GM12878 (cell line): ENCODE data around the gene LRRC47. TPM values are rescaled to one million over a fixed set of nuclear protein-coding genes. Genes with fewer than 3 reads are reported as not detected.

Experiments used
- ATAC-seq: fragments of 200-7000 bp; cut with Tn5 transposase; 3 replicates; pipeline ENCODE4 v1.9.1; 2020; ENCODE audit warnings: mild to moderate bottlenecking, moderate library complexity
- BruUV-seq: library from RNA; stranded (reverse); fragments of 400-500 nt; replicated peaks from 2 replicates; lab custom pipeline; 2021; lab: Mats Ljungman, UMichigan
- CTCF ChIA-PET: fragments of 300-600 bp; sonication (Branson Sonifier 250); formaldehyde crosslinking; extraction: SDS; loops from one replicate; lab custom pipeline; 2021; ENCODE audit warnings: inconsistent platforms; lab: Yijun Ruan, JAX
- POLR2A ChIA-PET: fragments of 350-600 bp; formaldehyde crosslinking; extraction: SDS; loops from one replicate; lab custom pipeline; 2021; ENCODE audit warnings: inconsistent platforms; lab: Charles Lee
- RAD21 ChIA-PET: fragments of 300-600 bp; sonication (Branson Sonifier 250); formaldehyde crosslinking; loops from one replicate; lab custom pipeline; 2023; ENCODE audit warnings: antibody characterized with exemption; ENCODE audit not compliant: unreplicated experiment; lab: Charles Lee
- SMC1A ChIA-PET: fragments of 300-600 bp; sonication (Branson Sonifier 250); formaldehyde crosslinking; loops from one replicate; lab custom pipeline; 2023; ENCODE audit not compliant: unreplicated experiment, uncharacterized antibody; lab: Charles Lee
- DNase-seq: peaks from one replicate; pipeline ENCODE4 v3.0.0-alpha.2; 2011; ENCODE audit warnings: low read depth, low spot score
- FAIRE-seq: peaks from 3 replicates; lab custom pipeline; 2011; peaks lifted over from hg19 to GRCh38; lab: Jason Lieb, UNC
- H2AFZ ChIP-seq: 2 replicates; pipeline ENCODE4 v1.6.0; 2011; ENCODE audit warnings: low read depth, low read length, control low read depth; ENCODE audit not compliant: control insufficient read depth
- H3K27ac ChIP-seq: 2 replicates; pipeline ENCODE4 v1.5.1; 2011; ENCODE audit warnings: control low read depth; ENCODE audit not compliant: control insufficient read depth, insufficient read depth
- H3K27me3 ChIP-seq, 2 experiments: replicated peaks in 1 of 2; 2 replicates each; pipeline versions ENCODE4 v1.6.0 to v1.6.1; 2011; ENCODE audit warnings: low read length in 1 of 2; ENCODE audit not compliant: control insufficient read depth in 2 of 2, insufficient read depth in 2 of 2
- H3K36me3 ChIP-seq, 2 experiments: 2 replicates each; pipeline ENCODE4 v1.5.1; 2011; ENCODE audit warnings: low read length in 1 of 2; ENCODE audit not compliant: control insufficient read depth in 2 of 2, insufficient read depth in 2 of 2
- H3K4me1 ChIP-seq: 2 replicates; pipeline ENCODE4 v1.6.1; 2011; ENCODE audit warnings: mild to moderate bottlenecking, low read length, moderate library complexity, mixed read lengths; ENCODE audit not compliant: control insufficient read depth, insufficient read depth
- H3K4me2 ChIP-seq: 2 replicates; pipeline ENCODE4 v1.6.0; 2011; ENCODE audit warnings: control low read depth; ENCODE audit not compliant: control insufficient read depth, insufficient read depth
- H3K4me3 ChIP-seq: fragments of 200-600 bp; sonication (generic); 2 replicates; pipeline ENCODE4 v1.5.1; 2016
- H3K79me2 ChIP-seq: 2 replicates; pipeline ENCODE4 v1.6.0; 2011; ENCODE audit warnings: low read length; ENCODE audit not compliant: control insufficient read depth, insufficient read depth
- H3K9ac ChIP-seq: 2 replicates; pipeline ENCODE4 v1.8.0; 2011; ENCODE audit warnings: low read length, control low read depth, mixed read lengths; ENCODE audit not compliant: control insufficient read depth, insufficient read depth
- H3K9me3 ChIP-seq: replicated peaks from 3 replicates; pipeline ENCODE4 v1.5.1; 2011; ENCODE audit warnings: mild to moderate bottlenecking, low read length; ENCODE audit not compliant: control insufficient read depth, insufficient read depth
- H4K20me1 ChIP-seq: 2 replicates; pipeline ENCODE4 v1.6.0; 2011; ENCODE audit not compliant: control insufficient read depth, insufficient read depth
- ASH2L ChIP-seq: fragments of 300-600, 200-600 bp; sonication (generic); IDR thresholded peaks from 2 replicates; pipeline ENCODE4 v1.6.1; 2017; ENCODE audit warnings: low read depth, mild to moderate bottlenecking, borderline replicate concordance
- ATF7 ChIP-seq: fragments of 450-650 bp; IDR thresholded peaks from 2 replicates; pipeline ENCODE4 v1.6.1; 2016; ENCODE audit warnings: low read depth, mild to moderate bottlenecking
- BHLHE40 ChIP-seq, 2 experiments: fragments of 450-650 bp in 1 of 2; IDR thresholded peaks; 2 replicates each; pipeline ENCODE4 v1.6.1; 2011 to 2017; ENCODE audit warnings: low read depth in 2 of 2, borderline replicate concordance in 1 of 2, improper control_type of control experiment in 1 of 2, low read length in 1 of 2, mild to moderate bottlenecking in 1 of 2
- ESRRA ChIP-seq: IDR thresholded peaks from 2 replicates; pipeline ENCODE4 v1.6.1; 2012; ENCODE audit warnings: mild to moderate bottlenecking, low read length, improper control_type of control experiment
- MYC ChIP-seq: IDR thresholded peaks from 2 replicates; pipeline ENCODE4 v1.6.1; 2011; ENCODE audit warnings: mild to moderate bottlenecking, low read length, moderate library complexity, inconsistent platforms; ENCODE audit not compliant: insufficient read depth, insufficient replicate concordance, insufficient read length, severe bottlenecking
- NRF1 ChIP-seq: conservative IDR thresholded peaks from 2 replicates; pipeline ENCODE4 v1.6.1; 2011; ENCODE audit warnings: mild to moderate bottlenecking, low read depth, low read length, improper control_type of control experiment
- RAD21 ChIP-seq: IDR thresholded peaks from 2 replicates; pipeline ENCODE4 v1.6.1; 2011; ENCODE audit warnings: mild to moderate bottlenecking, low read depth, low read length, moderate library complexity; ENCODE audit not compliant: insufficient read depth
- RBBP5 ChIP-seq: fragments of 200-600 bp; sonication (generic); conservative IDR thresholded peaks from 2 replicates; pipeline ENCODE4 v1.6.1; 2016
- SRF ChIP-seq, 2 experiments: IDR thresholded peaks; 2 replicates each; pipeline ENCODE4 v1.6.1; 2011; ENCODE audit warnings: low read depth in 2 of 2, low read length in 2 of 2, mild to moderate bottlenecking in 1 of 2, moderate library complexity in 1 of 2
- TAF1 ChIP-seq: IDR thresholded peaks from 2 replicates; pipeline ENCODE4 v1.6.1; 2011; ENCODE audit warnings: mild to moderate bottlenecking, low read depth, low read length, borderline replicate concordance
- TARDBP ChIP-seq: IDR thresholded peaks from 2 replicates; pipeline ENCODE4 v1.6.1; 2016; ENCODE audit warnings: borderline replicate concordance
- TCF7 ChIP-seq: IDR thresholded peaks from 2 replicates; pipeline ENCODE4 v1.6.1; 2014; ENCODE audit warnings: antibody characterized with exemption, borderline replicate concordance
- USF2 ChIP-seq: IDR thresholded peaks from 2 replicates; pipeline ENCODE4 v1.6.1; 2011; ENCODE audit warnings: low read depth, low read length, improper control_type of control experiment, borderline replicate concordance
- WGBS: methylation state at CpG from one replicate; pipeline ENCODE4 v1.1.6; 2016; ENCODE audit warnings: low lambda C conversion rate; ENCODE audit not compliant: insufficient replicate concordance, insufficient coverage; ENCODE audit errors: missing lambda C conversion rate; 5-methylcytosine and 5-hydroxymethylcytosine counted together
- in situ Hi-C: fragments of 300-500 bp; cut with MboI; formaldehyde crosslinking; loops from 9 replicates; pipeline ENCODE4 v1.14.3; 2018; ENCODE audit warnings: mixed read lengths
- intact Hi-C: fragments of 100-400 bp; cut with micrococcal nuclease; formaldehyde crosslinking; loops from one replicate; pipeline ENCODE4 v1.14.2; 2022; ENCODE audit not compliant: unreplicated experiment
- polyA plus RNA-seq, 11 experiments: library from polyadenylated mRNA; depleted of rRNA in 4 of 11; unstranded in 6 of 11; stranded (reverse) in 5 of 11; fragments of >200 nt; fragmentation: Nextera tagmentation in 4 of 11; fragmentation: Illumina TruSeq in 1 of 11; extraction: Ambion mirVana in 4 of 11; extraction: Trizol in 1 of 11; gene quantifications; 1 replicate in 1 of 11; 2 replicates in 10 of 11; pipeline versions ENCODE4 v1.2.1 to v1.2.3, GENCODE V29; 2011 to 2016; ENCODE audit warnings: inconsistent platforms in 2 of 11, missing spikeins in 2 of 11, low read depth in 1 of 11
- total RNA-seq, 4 experiments: library from RNA; depleted of rRNA in 3 of 4; stranded (reverse); fragments of >200 nt in 3 of 4; fragmentation: Illumina TruSeq in 1 of 4; extraction: Trizol in 1 of 4; gene quantifications; 2 replicates each; pipeline versions ENCODE4 v1.2.1 to v1.2.3, GENCODE V29; 2013 to 2021

LRRC47 gene
- total and polyA plus RNA-seq, 10 of the 15 experiments (the other 5 are each of a cell fraction or from before 2014, with no cell fraction given) = 2.5 to 34.6 (median 18.2) TPM

DNA sequence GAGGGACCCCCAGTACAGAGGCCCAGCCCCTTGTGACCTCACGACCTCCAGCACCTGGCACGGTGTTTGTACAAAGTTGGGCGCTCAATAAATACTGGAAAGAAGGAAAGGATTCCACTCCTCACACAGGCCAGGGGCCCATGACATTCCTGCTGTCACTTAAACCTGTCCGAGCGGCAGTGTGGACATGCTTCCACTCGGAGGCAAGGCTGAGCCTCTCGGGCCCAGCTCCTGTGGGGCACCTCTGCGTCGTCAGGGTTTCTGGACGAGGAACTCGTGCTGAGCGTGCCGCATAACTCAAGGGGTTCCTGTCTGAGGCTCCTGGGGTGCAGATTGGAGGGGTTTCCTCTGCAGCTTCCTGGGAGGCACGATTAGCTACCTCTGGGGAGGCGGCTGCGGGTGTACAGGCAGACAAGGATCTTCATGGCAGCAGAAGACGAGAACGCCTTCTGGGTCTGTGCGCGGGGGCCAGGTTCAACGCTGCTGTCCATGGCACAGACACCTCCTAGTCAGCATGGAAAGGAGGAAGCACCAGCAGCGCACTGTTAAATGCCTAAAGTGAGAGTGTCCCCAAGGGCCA is 27.4 kb downstream of the LRRC47 start (continued):
- TF ChIP-seq ATF7 = no peak

DNA sequence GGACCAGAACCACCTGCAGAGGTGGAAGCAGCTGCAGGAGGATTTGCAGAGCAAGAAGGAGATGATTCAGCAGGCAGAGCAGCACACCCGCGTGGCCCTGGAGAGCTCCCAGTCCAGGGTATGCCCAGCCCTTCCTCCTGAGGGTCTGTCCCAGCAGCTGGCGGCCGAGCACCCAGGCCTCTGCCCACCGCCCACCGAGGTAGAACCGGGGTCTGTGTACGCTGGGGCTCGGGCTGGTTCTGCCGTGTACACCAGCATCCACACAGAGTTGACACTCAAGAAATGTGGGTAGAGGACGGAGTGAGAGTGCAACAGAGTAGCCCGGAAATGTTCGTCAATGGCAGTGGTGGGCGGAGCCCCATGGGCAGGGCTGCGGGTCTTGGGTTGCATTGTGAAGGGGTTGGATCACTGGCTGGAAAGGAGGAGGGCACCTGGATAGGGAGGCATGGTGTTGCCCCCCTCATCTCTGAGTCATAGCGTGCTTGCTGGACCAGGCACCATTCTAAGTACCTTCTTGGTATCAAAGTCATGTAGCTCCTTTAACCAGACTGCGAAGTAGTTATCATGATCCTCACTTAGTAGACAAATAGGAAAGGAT is 28.9 kb downstream of the LRRC47 start:
- CTCF ChIA-PET = no interaction called here
- no peak overlapping the region for H3K27ac ChIP-seq
- 44% methylated on average over 17 of the region's 17 CpGs for WGBS
- SMC1A ChIA-PET = interaction anchor here (1.2 kb wide), 1 partner anchor 37 kb away, joined by 3 read pairs; no protein-coding TSS in a partner anchor
- intact Hi-C loops = no loop called here
- no peak overlapping the region for H3K4me2 ChIP-seq
- no peak for FAIRE-seq
- H3K4me3 ChIP-seq = no peak overlapping the region
- POLR2A ChIA-PET = interaction anchor here (0.7 kb wide), 1 partner anchor 109 kb away, joined by 3 read pairs; no protein-coding TSS in a partner anchor
- H3K9ac ChIP-seq = no peak overlapping the region
- no peaks in the 10 kb centered on the region for H3K9me3 ChIP-seq
- TF ChIP-seq NRF1 (no peak), RAD21 (no peak), TARDBP (no peak), TAF1 (no peak), TCF7 (no peak), RBBP5 (no peak), MYC (no peak), ESRRA (no peak), USF2 (no peak), BHLHE40 (IDR thresholded peaks at IDR 0.05; ENCODE audit: borderline replicate concordance in 1 of 2, low read depth in 2 of 2, low read length in 1 of 2) (no peak), SRF (IDR thresholded peaks at IDR 0.05; ENCODE audit: low read depth in 2 of 2, low read length in 2 of 2) (no peak), ASH2L (no peak)
- TF ChIP-seq, all 136 proteins: peak for 0
- no TSS peak for BruUV-seq
- H3K4me1 ChIP-seq = peaks cover 5% of the 10 kb centered on the region; the same call in 1 of the 2 replicates
- DNase-seq (no peak), ATAC-seq (no peak)
- in situ Hi-C loops = no loop called here
- no peak overlapping the region for H2AFZ ChIP-seq
- RAD21 ChIA-PET = no interaction called here
- no peaks in the 10 kb centered on the region; a peak in 1 of 4 replicates for H3K27me3 ChIP-seq
- no peaks in the 10 kb centered on the region for H4K20me1 ChIP-seq
- H3K36me3 ChIP-seq = no peaks in the 10 kb centered on the region
- H3K79me2 ChIP-seq = no peaks in the 10 kb centered on the region
